NB4 (cell line): ENCODE results near the gene CETN3.
"Not testable (repeated sequence)": the region's sequence is repeated elsewhere in the genome, so short reads cannot be mapped to it uniquely, and the experiment has no call there.

Experiments
- DNase-seq: peaks from one replicate; pipeline ENCODE4 v3.0.0; 2010; ENCODE audit warnings: low read depth
- H3K4me3 ChIP-seq: one replicate; pipeline ENCODE4 v1.5.1; 2011; ENCODE audit warnings: mild to moderate bottlenecking, low read depth, low read length, moderate library complexity
- MYC ChIP-seq: IDR thresholded peaks from 2 replicates; pipeline ENCODE4 v1.6.1; 2011; ENCODE audit warnings: low read depth, low read length
- POLR2A ChIP-seq: IDR thresholded peaks from 2 replicates; pipeline ENCODE4 v1.6.1; 2011; ENCODE audit warnings: mild to moderate bottlenecking; ENCODE audit not compliant: insufficient read length; ENCODE audit errors: extremely low read depth
- TF ChIP-seq, protein P1 (sequence below): IDR thresholded peaks from one replicate; pipeline ENCODE4 v1.5.1; 2012; ENCODE audit warnings: low read depth, low read length
- TF ChIP-seq, protein P2 (sequence below): IDR thresholded peaks from 2 replicates; pipeline ENCODE4 v1.6.1; 2011; ENCODE audit warnings: low read depth, low read length

Gene CETN3

DNA sequence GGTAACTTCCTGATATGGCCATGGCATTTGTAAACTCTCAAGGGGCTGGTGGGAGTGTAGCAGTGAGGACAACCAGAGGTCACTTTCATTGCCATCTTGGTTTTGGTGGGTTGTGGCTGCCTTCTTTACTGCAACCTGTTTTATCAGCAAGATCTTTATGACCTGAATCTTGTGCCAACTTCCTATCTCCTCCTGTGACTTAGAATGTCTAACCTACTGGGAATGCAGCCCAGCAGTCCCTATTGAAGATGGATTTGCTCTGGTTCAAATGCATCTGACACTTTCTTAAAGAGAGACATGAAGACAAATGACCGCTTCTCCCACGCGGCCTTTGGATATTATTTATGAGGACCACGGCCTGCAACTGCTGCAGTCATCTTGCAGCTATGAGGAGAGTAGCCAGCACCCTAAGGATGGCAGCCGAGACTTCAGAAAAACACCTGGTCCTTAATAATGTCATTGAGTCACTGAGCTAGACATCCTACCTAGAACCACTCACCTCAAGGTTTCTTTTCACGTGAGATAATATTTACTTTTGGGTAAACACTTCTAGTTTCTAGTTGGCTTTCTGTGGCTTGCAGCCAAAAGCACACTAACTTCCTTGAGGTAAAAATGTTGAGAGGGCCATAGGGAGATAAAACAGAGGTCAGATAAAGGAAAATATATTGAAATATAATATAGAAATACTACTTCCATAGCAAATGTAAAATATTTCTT lies 28.2 kb downstream of the CETN3 start:
- TF ChIP-seq, protein P1, sequence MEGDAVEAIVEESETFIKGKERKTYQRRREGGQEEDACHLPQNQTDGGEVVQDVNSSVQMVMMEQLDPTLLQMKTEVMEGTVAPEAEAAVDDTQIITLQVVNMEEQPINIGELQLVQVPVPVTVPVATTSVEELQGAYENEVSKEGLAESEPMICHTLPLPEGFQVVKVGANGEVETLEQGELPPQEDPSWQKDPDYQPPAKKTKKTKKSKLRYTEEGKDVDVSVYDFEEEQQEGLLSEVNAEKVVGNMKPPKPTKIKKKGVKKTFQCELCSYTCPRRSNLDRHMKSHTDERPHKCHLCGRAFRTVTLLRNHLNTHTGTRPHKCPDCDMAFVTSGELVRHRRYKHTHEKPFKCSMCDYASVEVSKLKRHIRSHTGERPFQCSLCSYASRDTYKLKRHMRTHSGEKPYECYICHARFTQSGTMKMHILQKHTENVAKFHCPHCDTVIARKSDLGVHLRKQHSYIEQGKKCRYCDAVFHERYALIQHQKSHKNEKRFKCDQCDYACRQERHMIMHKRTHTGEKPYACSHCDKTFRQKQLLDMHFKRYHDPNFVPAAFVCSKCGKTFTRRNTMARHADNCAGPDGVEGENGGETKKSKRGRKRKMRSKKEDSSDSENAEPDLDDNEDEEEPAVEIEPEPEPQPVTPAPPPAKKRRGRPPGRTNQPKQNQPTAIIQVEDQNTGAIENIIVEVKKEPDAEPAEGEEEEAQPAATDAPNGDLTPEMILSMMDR: no peak
- TF ChIP-seq MYC: no peak
- TF ChIP-seq, protein P2, sequence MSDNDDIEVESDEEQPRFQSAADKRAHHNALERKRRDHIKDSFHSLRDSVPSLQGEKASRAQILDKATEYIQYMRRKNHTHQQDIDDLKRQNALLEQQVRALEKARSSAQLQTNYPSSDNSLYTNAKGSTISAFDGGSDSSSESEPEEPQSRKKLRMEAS: no peak
- TF ChIP-seq POLR2A: no peak
- H3K4me3 ChIP-seq: no peak overlapping the region
- peak; percentile 21 for DNase-seq

DNA sequence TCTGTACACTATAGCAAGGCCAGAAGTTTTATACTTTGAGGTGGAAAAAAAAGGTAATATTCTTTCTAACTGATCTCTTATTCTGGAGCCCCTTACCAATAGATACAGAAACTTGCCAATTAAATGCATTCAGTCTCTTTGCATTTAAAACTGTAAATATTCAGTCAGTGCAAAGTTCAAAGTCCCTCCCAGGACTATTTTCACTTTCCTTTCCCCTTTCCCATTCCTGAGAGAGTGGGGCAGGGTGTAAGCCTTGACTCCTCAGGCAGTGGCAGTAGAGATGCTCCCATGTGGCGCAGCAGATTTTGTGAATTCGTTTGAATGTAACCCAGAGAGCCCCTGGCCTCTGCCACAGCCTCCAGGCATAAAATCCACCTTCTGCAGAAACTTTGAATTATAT lies 29.9 kb downstream of the CETN3 start:
- DNase-seq: no peak
- H3K4me3 ChIP-seq: no peak overlapping the region
- TF ChIP-seq MYC: no peak
- TF ChIP-seq, protein P2: no peak
- TF ChIP-seq, protein P1: no peak
- TF ChIP-seq POLR2A: no peak

DNA sequence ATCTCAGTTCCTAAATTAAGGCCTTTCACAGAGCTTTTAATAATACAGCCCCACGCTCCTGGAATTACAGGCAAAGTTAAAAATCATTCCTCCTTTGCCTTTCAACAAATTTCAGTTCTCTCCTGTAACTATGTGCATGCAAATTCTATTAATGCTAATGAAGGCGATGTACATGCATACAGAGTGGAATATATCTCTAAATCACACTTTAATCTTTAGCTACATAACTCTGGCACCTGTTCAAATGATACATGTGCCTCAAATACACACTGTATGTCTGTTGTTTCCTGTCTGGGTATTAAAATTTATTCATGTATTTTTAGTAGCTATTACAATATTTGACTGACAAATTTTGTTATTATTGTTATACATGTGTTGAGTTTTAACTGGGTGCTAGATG lies 30.8 kb downstream of the CETN3 start:
- TF ChIP-seq, protein P2: no peak
- TF ChIP-seq POLR2A: no peak
- H3K4me3 ChIP-seq: no peak overlapping the region
- DNase-seq: no peak

DNA sequence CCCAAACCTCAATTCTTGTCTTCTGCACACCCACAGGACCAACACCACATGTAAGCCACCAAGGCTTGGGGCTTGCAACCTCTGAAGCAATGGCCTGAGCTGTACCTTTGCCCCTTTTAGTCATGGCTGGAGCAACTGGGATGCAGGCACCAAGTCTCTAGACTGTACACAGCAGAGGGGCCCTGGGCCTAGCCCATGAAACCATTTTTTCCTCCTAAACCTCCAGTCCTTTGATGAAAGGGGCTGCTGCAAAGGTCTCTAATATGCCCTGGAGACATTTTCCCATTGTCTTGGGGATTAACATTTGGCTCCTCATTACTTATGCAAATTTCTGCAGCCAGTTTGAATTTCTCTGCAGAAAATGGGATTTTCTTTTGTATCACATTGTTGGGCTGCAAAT lies 38.3 kb downstream of the CETN3 start:
- DNase-seq, H3K4me3 ChIP-seq: not testable (repeated sequence)

DNA sequence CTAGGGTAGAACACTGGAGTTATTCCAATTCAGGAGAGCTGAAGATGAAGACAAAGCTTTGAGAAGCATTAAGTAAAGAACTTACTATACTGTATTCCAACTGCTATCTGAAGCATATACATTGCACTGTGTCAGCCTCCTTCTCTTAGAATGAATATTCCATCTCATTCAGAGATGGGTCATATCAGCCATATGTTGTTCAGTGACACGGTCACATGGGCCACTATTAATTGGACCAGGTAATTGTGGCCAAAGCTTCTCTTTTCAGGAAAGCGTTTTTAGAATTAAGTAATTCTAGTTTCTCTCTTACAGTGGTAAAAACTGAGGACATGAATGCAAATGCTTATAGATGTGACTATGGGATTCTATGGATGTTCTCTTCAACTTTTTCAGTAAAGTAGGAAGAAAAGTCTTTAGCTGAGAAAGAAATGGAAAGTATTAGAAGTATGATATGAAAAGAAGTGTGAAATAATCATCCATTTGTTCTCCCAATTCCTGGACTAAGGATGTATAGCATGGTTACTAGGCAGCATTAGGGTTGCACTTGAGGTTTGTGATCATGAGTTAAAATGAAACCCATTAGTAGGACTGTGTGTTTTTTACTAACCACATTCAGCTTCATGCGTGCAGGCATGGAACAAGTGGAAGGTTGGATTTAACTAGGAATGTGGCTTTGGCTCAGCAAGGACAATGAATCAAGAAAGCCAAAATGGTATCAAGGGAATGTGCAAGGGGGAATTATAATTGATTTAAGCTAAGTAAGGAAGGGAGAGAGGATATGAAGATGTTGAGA lies 40.9 kb downstream of the CETN3 start:
- no peak for DNase-seq
- TF ChIP-seq, protein P1: no peak
- H3K4me3 ChIP-seq: no peak overlapping the region

DNA sequence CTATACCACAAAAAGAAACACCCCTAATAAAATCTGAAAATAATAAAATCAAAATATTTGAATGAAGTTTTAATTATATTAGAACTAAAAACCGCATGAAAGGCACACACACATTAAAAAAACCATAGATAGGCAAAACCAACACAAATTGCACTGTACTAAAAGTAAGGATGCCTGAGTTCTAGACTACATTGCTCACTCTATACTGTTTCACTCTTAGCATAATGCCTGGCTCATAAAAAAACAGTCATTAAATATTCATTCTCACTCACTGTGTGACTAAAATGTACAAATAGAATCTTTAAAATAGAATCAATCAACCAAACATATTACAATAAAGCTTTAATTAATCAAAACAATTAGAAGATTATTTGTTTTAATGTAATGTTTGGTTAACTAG lies 41.7 kb downstream of the CETN3 start:
- no peak overlapping the region for H3K4me3 ChIP-seq
- TF ChIP-seq POLR2A (no peak), MYC (no peak)
- TF ChIP-seq, protein P1: no peak
- TF ChIP-seq, protein P2: no peak
- DNase-seq: no peak

DNA sequence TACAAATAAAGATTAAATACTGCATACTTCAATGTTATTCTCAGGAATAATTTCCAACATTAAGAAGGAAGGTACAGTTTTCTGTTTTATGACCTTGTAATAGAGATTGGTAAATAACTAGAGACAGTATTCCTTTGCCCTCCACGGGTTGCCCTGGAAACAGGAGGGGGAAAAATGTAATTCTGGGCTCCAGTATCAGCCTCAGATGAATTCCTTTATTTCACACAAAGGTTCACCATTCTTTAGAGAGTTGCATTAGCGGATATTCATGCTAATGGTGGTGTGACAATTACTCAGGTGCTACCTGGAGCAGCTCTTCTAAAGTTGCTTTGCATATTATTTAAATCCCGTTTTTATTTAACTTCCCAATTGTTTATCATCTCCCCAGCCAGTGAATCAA lies 42.6 kb downstream of the CETN3 start:
- TF ChIP-seq MYC: no peak
- TF ChIP-seq, protein P1: no peak
- TF ChIP-seq, protein P2: no peak
- TF ChIP-seq POLR2A: no peak
- no peak for DNase-seq
- no peak overlapping the region for H3K4me3 ChIP-seq
